ENCODE measurements around the gene YIF1A. TPM values are rescaled to one million over a fixed set of nuclear protein-coding genes. Genes with fewer than 3 reads are reported as not detected.
A peak's percentile ranks its signal among the peaks of the same experiment; 100 is the strongest.

YIF1A gene
- total RNA-seq, 1 donor from 2014 or later = 53.4 TPM

DNA sequence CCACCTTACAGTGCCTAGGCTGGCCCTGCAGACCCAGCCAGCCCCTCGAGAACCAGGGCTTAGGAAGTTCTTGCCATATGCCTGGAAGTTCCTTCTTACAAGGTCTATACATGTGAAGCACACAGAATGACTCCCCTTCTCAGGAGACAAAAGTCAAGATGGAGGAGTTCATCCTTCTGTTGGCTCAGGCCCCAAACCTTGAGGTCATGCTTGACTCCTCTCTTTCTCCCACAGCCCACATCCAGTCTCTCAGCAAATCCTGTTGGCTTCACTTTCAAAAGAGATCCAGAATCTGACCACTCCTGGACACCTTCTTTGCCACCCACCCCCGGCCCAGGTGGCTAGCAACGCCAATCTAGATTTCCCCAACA lies 29.6 kb upstream of the YIF1A start:
- no peak overlapping the region for H3K4me3 Mint-ChIP-seq

DNA sequence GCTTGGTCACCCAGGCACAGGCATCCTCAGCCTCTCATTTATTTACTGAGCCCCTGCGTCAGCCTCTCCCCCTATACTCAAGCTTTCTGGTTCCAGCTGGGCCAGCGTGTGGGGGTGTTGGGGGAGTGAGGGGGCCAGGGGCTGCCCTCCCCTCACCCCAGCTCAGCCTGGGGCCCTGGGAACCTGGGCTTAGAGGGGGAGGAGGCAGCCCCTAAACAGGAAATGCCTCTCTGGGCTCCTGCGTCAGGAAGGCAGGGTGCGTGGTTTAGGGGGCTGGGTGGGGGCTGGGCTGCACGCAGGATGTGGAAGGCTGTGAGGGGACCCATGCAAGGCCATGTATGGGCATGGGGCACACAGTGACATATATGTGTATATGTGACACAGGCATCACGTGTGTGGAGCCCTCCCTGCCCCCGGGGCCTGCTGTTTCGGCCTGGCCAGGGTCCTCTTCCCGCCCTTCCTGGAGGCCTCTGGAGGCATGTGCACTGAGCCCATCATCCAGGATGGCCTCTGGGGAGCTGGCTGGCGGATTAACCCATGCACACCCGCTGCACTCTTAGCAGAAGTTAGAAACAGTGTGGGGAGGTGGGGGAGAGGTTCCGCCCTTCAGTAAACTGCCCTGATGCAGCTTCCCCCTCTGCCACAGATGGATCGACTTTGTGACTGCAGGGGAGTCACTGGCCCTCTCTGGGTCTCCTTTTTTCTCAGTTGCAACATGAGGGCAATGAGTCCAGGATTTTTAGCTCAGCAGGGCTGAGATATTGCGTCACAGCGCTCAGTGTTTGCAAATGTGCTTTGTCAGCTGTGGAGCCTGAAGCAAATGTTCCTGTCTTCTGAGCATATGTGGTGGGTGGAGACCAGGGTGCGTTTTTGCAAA lies 29.0 kb upstream of the YIF1A start:
- POLR2A ChIA-PET = interaction anchor here (0.6 to 2.3 kb wide), 13 partner anchors 9 to 1780 kb away, joined by 3 to 9 read pairs (median 5); partner anchors contain the start of genes RIN1, SF3B2 and YIF1A
- intact Hi-C loops (cut with micrococcal nuclease) = no loop called here
- ATAC-seq (ENCODE audit: low read depth) (peak; percentile 62), DNase-seq (no peak)
- peaks cover 45% of the 10 kb centered on the region for H3K4me1 Mint-ChIP-seq
- H3K27ac Mint-ChIP-seq = peak overlapping the region; percentile 90
- H3K36me3 Mint-ChIP-seq (ENCODE audit: low read depth) = no peaks in the 10 kb centered on the region
- TF ChIP-seq, protein P1, sequence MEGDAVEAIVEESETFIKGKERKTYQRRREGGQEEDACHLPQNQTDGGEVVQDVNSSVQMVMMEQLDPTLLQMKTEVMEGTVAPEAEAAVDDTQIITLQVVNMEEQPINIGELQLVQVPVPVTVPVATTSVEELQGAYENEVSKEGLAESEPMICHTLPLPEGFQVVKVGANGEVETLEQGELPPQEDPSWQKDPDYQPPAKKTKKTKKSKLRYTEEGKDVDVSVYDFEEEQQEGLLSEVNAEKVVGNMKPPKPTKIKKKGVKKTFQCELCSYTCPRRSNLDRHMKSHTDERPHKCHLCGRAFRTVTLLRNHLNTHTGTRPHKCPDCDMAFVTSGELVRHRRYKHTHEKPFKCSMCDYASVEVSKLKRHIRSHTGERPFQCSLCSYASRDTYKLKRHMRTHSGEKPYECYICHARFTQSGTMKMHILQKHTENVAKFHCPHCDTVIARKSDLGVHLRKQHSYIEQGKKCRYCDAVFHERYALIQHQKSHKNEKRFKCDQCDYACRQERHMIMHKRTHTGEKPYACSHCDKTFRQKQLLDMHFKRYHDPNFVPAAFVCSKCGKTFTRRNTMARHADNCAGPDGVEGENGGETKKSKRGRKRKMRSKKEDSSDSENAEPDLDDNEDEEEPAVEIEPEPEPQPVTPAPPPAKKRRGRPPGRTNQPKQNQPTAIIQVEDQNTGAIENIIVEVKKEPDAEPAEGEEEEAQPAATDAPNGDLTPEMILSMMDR (IDR thresholded peaks at IDR 0.05) = no peak
- H3K4me3 Mint-ChIP-seq = peak overlapping the region; percentile 74
- CTCF ChIA-PET = no interaction called here
- no peaks in the 10 kb centered on the region for H3K27me3 Mint-ChIP-seq
- H3K9me3 Mint-ChIP-seq = no peaks in the 10 kb centered on the region

More for the DNA sequence above, 29.6 kb upstream of the YIF1A start:
- no peak for DNase-seq
- Mint-ChIP-seq H3K27me3 (no peaks in the 10 kb centered on the region), H3K27ac (peak overlapping the region; percentile 90), H3K4me1 (peaks cover 42% of the 10 kb centered on the region), H3K9me3 (no peaks in the 10 kb centered on the region), H3K36me3 (ENCODE audit: low read depth) (no peaks in the 10 kb centered on the region)
- TF ChIP-seq, protein P1 (IDR thresholded peaks at IDR 0.05) = no peak
- no peak for ATAC-seq (ENCODE audit: low read depth)
- intact Hi-C loops (cut with micrococcal nuclease) = no loop called here
- ChIA-PET POLR2A (interaction anchor here (0.6 to 2.3 kb wide), 8 partner anchors 8 to 1779 kb away, joined by 3 to 9 read pairs (median 6); partner anchors contain the start of genes RIN1 and YIF1A), CTCF (no interaction called here)

DNA sequence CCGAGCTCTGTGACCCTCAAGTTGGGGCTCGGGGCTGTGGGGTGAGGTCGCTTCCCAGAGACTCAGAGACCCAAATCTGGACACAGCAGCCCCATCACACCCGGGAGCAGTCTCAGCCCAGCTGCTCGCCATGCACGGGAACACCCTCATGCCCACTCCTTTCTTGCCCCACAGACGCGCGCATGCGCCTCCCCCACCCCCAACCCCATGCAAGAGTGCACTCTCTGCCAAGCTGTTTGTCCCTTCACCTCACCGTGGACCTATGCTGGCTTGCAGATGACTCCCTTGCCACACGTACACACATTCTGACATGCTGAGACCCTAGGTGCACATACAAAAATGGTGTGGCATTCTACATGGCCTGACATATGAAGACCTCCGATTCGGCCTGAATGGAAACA lies 28.4 kb upstream of the YIF1A start:
- ChIA-PET CTCF (no interaction called here), POLR2A (interaction anchor here (0.6 to 2.3 kb wide), 12 partner anchors 18 to 458 kb away, joined by 3 to 9 read pairs (median 4); partner anchors contain the start of genes RIN1, SF3B2 and YIF1A)
- peaks cover 48% of the 10 kb centered on the region for H3K4me1 Mint-ChIP-seq
- DNase-seq (peak; percentile 47), ATAC-seq (ENCODE audit: low read depth) (peak; percentile 3)
- H3K27me3 Mint-ChIP-seq = no peaks in the 10 kb centered on the region
- H3K36me3 Mint-ChIP-seq (ENCODE audit: low read depth) = no peaks in the 10 kb centered on the region
- intact Hi-C loops (cut with micrococcal nuclease) = no loop called here
- H3K9me3 Mint-ChIP-seq = no peaks in the 10 kb centered on the region
- H3K4me3 Mint-ChIP-seq = peak overlapping the region; percentile 74
- TF ChIP-seq, protein P1 (IDR thresholded peaks at IDR 0.05) = no peak
- H3K27ac Mint-ChIP-seq = peak overlapping the region; percentile 90

DNA sequence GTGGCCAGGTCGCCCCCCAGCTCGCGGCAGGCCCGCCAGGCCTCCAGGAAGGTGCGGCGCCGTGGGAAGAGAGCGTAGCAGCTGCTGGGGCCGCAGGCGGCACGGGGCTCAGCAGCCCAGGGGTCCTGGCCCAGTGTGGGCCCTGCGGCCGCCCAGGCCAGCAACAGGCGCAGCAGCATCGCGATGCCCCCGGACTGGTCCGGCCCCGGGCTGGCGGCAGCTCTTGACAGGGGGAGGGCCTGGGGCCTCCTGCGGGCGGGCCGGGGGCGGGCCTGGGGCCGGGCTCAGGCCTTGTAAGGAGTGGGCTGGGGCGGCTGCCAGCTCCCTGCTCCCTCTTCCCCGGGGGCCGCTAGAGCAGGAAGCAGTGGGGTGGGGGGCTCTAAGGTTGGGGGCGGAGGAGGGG lies 27.9 kb upstream of the YIF1A start, which contains the start of gene CD248:
Gene CD248, minus strand, starts transcription at position 196 of the 403 bp plus-strand sequence. Its CDS starts 17 bp downstream, at position 179.
- Mint-ChIP-seq H3K36me3 (ENCODE audit: low read depth) (peaks cover 1% of the 10 kb centered on the region), H3K4me3 (peak within 1 kb of the TSS; percentile 74), H3K27ac (peak within 1 kb of the TSS; percentile 90), H3K9me3 (no peaks in the 10 kb centered on the region), H3K4me1 (peaks cover 51% of the 10 kb centered on the region), H3K27me3 (no peaks in the 10 kb centered on the region)
- CTCF ChIA-PET = no interaction called here
- no peak for DNase-seq
- TF ChIP-seq, protein P1 (IDR thresholded peaks at IDR 0.05) = no peak
- POLR2A ChIA-PET = interaction anchor here (0.6 to 2.3 kb wide), 14 partner anchors 19 to 484 kb away, joined by 3 to 9 read pairs (median 4); partner anchors contain the start of genes RIN1, SF3B2, YIF1A and ZDHHC24
- no peak for ATAC-seq (ENCODE audit: low read depth)
- intact Hi-C loops (cut with micrococcal nuclease) = no loop called here

Measured in activated B cell treated with CpG ODN at 0.5 μM for 24 hours (primary cell).